Fibroblast of lung (primary cell): ENCODE measurements around the gene DEPP1.

Experiments
- CTCF ChIP-seq, 2 donors: IDR thresholded peaks in 1 of 2; conservative IDR thresholded peaks in 1 of 2; 1 replicate in 1 of 2; 2 replicates in 1 of 2; pipeline ENCODE4 v1.5.1; 2011 to 2012; ENCODE audit warnings: low read length in 2 of 2, control low read depth in 1 of 2, inconsistent platforms in 1 of 2, low read depth in 1 of 2, mild to moderate bottlenecking in 1 of 2
- EZH2 ChIP-seq: IDR thresholded peaks from 2 replicates; pipeline ENCODE4 v1.5.1; 2012; ENCODE audit warnings: low read length, control low read depth, mild to moderate bottlenecking; ENCODE audit errors: missing control alignments

- TF ChIP-seq CTCF (conservative IDR thresholded peaks at IDR 0.05 in 1 of 2, IDR thresholded peaks at IDR 0.05 in 1 of 2; ENCODE audit: low read depth in 1 of 2, low read length in 2 of 2): no peak
- no peak for TF ChIP-seq EZH2
Measured at GRCh38 chr10:45015590-45015989, 37.0 kb upstream of the DEPP1 start.
